SK-N-SH (cell line): ENCODE results near the gene RGS10. TPM values are rescaled to one million over a fixed set of nuclear protein-coding genes. Genes with fewer than 3 reads are reported as not detected.

ENCODE experiments used
- CTCF ChIA-PET: fragments of 300-600, 350-600 bp; formaldehyde crosslinking; extraction: SDS; loops from one replicate; lab custom pipeline; 2021; lab: Yijun Ruan, JAX
- POLR2A ChIA-PET: fragments of 350-600 bp; sonication (Branson Sonifier 250); formaldehyde crosslinking; extraction: SDS; loops from one replicate; lab custom pipeline; 2020; ENCODE audit warnings: antibody characterized with exemption, inconsistent platforms; lab: Yijun Ruan, JAX
- DNase-seq: peaks from one replicate; pipeline ENCODE4 v3.0.0; 2012
- H2AFZ ChIP-seq: fragments of 200-600 bp; sonication (generic); 2 replicates; pipeline ENCODE4 v1.8.1; 2016; ENCODE audit warnings: antibody characterized with exemption, mild to moderate bottlenecking, low read depth
- H3F3A ChIP-seq: fragments of 200-600 bp; sonication (generic); replicated peaks from 2 replicates; pipeline ENCODE3; 2016; ENCODE audit warnings: antibody characterized with exemption, mild to moderate bottlenecking; ENCODE audit not compliant: insufficient read depth
- H3K27ac ChIP-seq, 2 experiments: fragments of 200-500 bp in 1 of 2; fragments of 200-600 bp in 1 of 2; sonication (Bioruptor generic) in 1 of 2; sonication (generic), shearing (Covaris generic) in 1 of 2; 2 replicates each; pipeline versions ENCODE4 v1.5.1 to v1.6.1; 2014 to 2016; ENCODE audit warnings: low read depth in 2 of 2, inconsistent platforms in 1 of 2, low read length in 1 of 2, mild to moderate bottlenecking in 1 of 2, mixed read lengths in 1 of 2
- H3K27me3 ChIP-seq: fragments of 200-600 bp; sonication (generic), shearing (Covaris generic); 2 replicates; pipeline ENCODE4 v1.6.1; 2016; ENCODE audit warnings: mixed run types; ENCODE audit not compliant: insufficient read depth
- H3K36me3 ChIP-seq, 2 experiments: fragments of 200-500 bp in 1 of 2; fragments of 200-600 bp in 1 of 2; sonication (Bioruptor generic) in 1 of 2; sonication (generic) in 1 of 2; replicated peaks in 1 of 2; 2 replicates each; pipeline versions ENCODE3 to v1.5.1; 2014 to 2016; ENCODE audit warnings: low read length in 1 of 2, mild to moderate bottlenecking in 1 of 2; ENCODE audit not compliant: insufficient read depth in 2 of 2, control insufficient read depth in 1 of 2
- H3K4me1 ChIP-seq, 2 experiments: fragments of 200-500 bp in 1 of 2; fragments of 200-600 bp in 1 of 2; sonication (Bioruptor generic) in 1 of 2; sonication (generic), shearing (Covaris generic) in 1 of 2; 2 replicates each; pipeline versions ENCODE4 v1.5.1 to v1.6.1; 2014 to 2016; ENCODE audit warnings: low read depth in 1 of 2, low read length in 1 of 2, mixed run types in 1 of 2; ENCODE audit not compliant: insufficient read depth in 2 of 2, control insufficient read depth in 1 of 2
- H3K4me2 ChIP-seq: fragments of 200-600 bp; sonication (generic), shearing (Covaris generic); 2 replicates; pipeline ENCODE4 v1.6.1; 2017; ENCODE audit warnings: mixed run types
- H3K4me3 ChIP-seq, 2 experiments: fragments of 200-500 bp in 1 of 2; fragments of 200-600 bp in 1 of 2; sonication (Bioruptor generic) in 1 of 2; sonication (generic), shearing (Covaris generic) in 1 of 2; 2 replicates each; pipeline versions ENCODE4 v1.5.1 to v1.8.1; 2014 to 2016; ENCODE audit warnings: low read depth in 2 of 2, inconsistent platforms in 1 of 2, low read length in 1 of 2, mild to moderate bottlenecking in 1 of 2, mixed read lengths in 1 of 2, moderate library complexity in 1 of 2
- H3K79me2 ChIP-seq: fragments of 200-600 bp; sonication (generic); 2 replicates; pipeline ENCODE4 v1.8.1; 2017; ENCODE audit warnings: mild to moderate bottlenecking; ENCODE audit not compliant: insufficient read depth
- H3K9ac ChIP-seq: fragments of 200-600 bp; sonication (generic); 2 replicates; pipeline ENCODE4 v1.6.1; 2017; ENCODE audit warnings: mixed run types
- H3K9me2 ChIP-seq: fragments of 200-600 bp; sonication (generic); 2 replicates; pipeline ENCODE4 v1.6.1; 2017; ENCODE audit warnings: mixed run types
- H3K9me3 ChIP-seq: fragments of 200-600 bp; sonication (generic); 2 replicates; pipeline ENCODE4 v1.6.1; 2017; ENCODE audit warnings: mixed run types, mild to moderate bottlenecking, moderate library complexity
- H4K20me1 ChIP-seq: fragments of 200-600 bp; sonication (generic); 2 replicates; pipeline ENCODE4 v1.6.1; 2017; ENCODE audit warnings: mild to moderate bottlenecking, mixed run types; ENCODE audit not compliant: insufficient read depth
- CTCF ChIP-seq: fragments of 200-600 bp; sonication (generic); IDR thresholded peaks from 2 replicates; pipeline ENCODE4 v1.6.1; 2017; ENCODE audit warnings: antibody characterized with exemption, mild to moderate bottlenecking, moderate library complexity
- FOSL2 ChIP-seq: IDR thresholded peaks from 2 replicates; pipeline ENCODE4 v1.4.0; 2012; ENCODE audit warnings: low read depth, mild to moderate bottlenecking, moderate library complexity, borderline replicate concordance
- FOXJ3 ChIP-seq: sonication (generic); formaldehyde crosslinking; IDR thresholded peaks from 2 replicates; pipeline ENCODE4 v1.5.1; 2020; ENCODE audit warnings: mild to moderate bottlenecking, missing genetic modification reagents
- GABPA ChIP-seq: IDR thresholded peaks from 2 replicates; pipeline ENCODE4 v1.4.0; 2012; ENCODE audit warnings: low read depth, mild to moderate bottlenecking
- MAX ChIP-seq: IDR thresholded peaks from 2 replicates; pipeline ENCODE4 v1.4.0; 2012; ENCODE audit warnings: low read depth
- MEF2A ChIP-seq: IDR thresholded peaks from 2 replicates; pipeline ENCODE4 v1.4.0; 2012; ENCODE audit warnings: low read depth, borderline replicate concordance
- MXI1 ChIP-seq: IDR thresholded peaks from 2 replicates; pipeline ENCODE4 v1.6.1; 2012; ENCODE audit warnings: mild to moderate bottlenecking, low read depth, low read length, improper control_type of control experiment
- NRF1 ChIP-seq: IDR thresholded peaks from 2 replicates; pipeline ENCODE4 v1.6.1; 2012; ENCODE audit warnings: low read depth, mild to moderate bottlenecking, low read length
- RAD21 ChIP-seq: IDR thresholded peaks from 2 replicates; pipeline ENCODE4 v1.6.1; 2012; ENCODE audit warnings: mild to moderate bottlenecking, low read length
- RCOR1 ChIP-seq: fragments of 150-350 bp; IDR thresholded peaks from 2 replicates; pipeline ENCODE4 v1.6.1; 2017; ENCODE audit warnings: antibody characterized with exemption, low read length
- REST ChIP-seq: IDR thresholded peaks from 2 replicates; pipeline ENCODE4 v1.6.1; 2012; ENCODE audit warnings: mild to moderate bottlenecking, low read depth, low read length, moderate library complexity
- SIN3A ChIP-seq: IDR thresholded peaks from 2 replicates; pipeline ENCODE4 v1.6.1; 2012; ENCODE audit warnings: low read depth, mild to moderate bottlenecking, low read length, moderate library complexity, borderline replicate concordance
- TCF12 ChIP-seq: IDR thresholded peaks from 2 replicates; pipeline ENCODE4 v1.4.0; 2012
- TEAD4 ChIP-seq: IDR thresholded peaks from 2 replicates; pipeline ENCODE4 v1.4.0; 2012; ENCODE audit warnings: mild to moderate bottlenecking, borderline replicate concordance; ENCODE audit not compliant: insufficient read depth
- WGBS: methylation state at CpG from one replicate; pipeline ENCODE4 v1.1.6; 2017; ENCODE audit warnings: low lambda C conversion rate; 5-methylcytosine and 5-hydroxymethylcytosine counted together
- polyA plus RNA-seq, 3 experiments: library from polyadenylated mRNA; depleted of rRNA; stranded (reverse); fragments of >200 nt; gene quantifications; 2 replicates each; pipeline ENCODE4 v1.2.3, GENCODE V29; 2012
- TF ChIP-seq, protein P1 (sequence below): fragments of 150-350 bp; IDR thresholded peaks from 2 replicates; pipeline ENCODE4 v1.6.1; 2016; ENCODE audit warnings: mild to moderate bottlenecking, low read depth, low read length
- TF ChIP-seq, protein P2 (sequence below): IDR thresholded peaks from 2 replicates; pipeline ENCODE4 v1.4.0; 2012; ENCODE audit warnings: low read depth, borderline replicate concordance
- TF ChIP-seq, protein P3 (sequence below): IDR thresholded peaks from 2 replicates; pipeline ENCODE4 v1.4.0; 2012; ENCODE audit warnings: low read depth, borderline replicate concordance

The RGS10 gene
- polyA plus RNA-seq, 1 of the 3 experiments (the other 2 are of a cell fraction), result 44.6 TPM

- no peak for DNase-seq
- 26% methylated on average over 3 of the region's 3 CpGs for WGBS
- H3K4me2 ChIP-seq, result no peak overlapping the region
- H3K9me2 ChIP-seq, result no peaks in the 10 kb centered on the region
- no peak overlapping the region for H3K4me3 ChIP-seq
- H3K79me2 ChIP-seq, result no peaks in the 10 kb centered on the region
- no peaks in the 10 kb centered on the region for H3K4me1 ChIP-seq
- no peak overlapping the region for H2AFZ ChIP-seq
- no peak overlapping the region for H3K9ac ChIP-seq
- H4K20me1 ChIP-seq, result no peaks in the 10 kb centered on the region
- no peaks in the 10 kb centered on the region for H3F3A ChIP-seq
- ChIA-PET CTCF (interaction anchor here (0.7 to 2.0 kb wide), 8 partner anchors 10 to 281 kb away, joined by 3 to 11 read pairs (median 5); no protein-coding TSS in a partner anchor), POLR2A (no interaction called here)
- H3K27me3 ChIP-seq, result no peaks in the 10 kb centered on the region; the same call in 1 of the 2 replicates
- no peaks in the 10 kb centered on the region for H3K9me3 ChIP-seq
- H3K27ac ChIP-seq, result no peak overlapping the region
- no peaks in the 10 kb centered on the region for H3K36me3 ChIP-seq
- no peak for TF ChIP-seq MEF2A
- no peak for TF ChIP-seq FOSL2
- no peak for TF ChIP-seq TCF12
- TF ChIP-seq MAX, result no peak
- TF ChIP-seq, protein P1, sequence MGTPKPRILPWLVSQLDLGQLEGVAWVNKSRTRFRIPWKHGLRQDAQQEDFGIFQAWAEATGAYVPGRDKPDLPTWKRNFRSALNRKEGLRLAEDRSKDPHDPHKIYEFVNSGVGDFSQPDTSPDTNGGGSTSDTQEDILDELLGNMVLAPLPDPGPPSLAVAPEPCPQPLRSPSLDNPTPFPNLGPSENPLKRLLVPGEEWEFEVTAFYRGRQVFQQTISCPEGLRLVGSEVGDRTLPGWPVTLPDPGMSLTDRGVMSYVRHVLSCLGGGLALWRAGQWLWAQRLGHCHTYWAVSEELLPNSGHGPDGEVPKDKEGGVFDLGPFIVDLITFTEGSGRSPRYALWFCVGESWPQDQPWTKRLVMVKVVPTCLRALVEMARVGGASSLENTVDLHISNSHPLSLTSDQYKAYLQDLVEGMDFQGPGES, result no peak
- no peak for TF ChIP-seq SIN3A
- TF ChIP-seq RCOR1, result no peak
These were observed 71.4 kb downstream of the RGS10 start for GRCh38 chr10:119470920-119471702.

GRCh38 chr10:119469846-119470245 lies 72.7 kb downstream of the RGS10 start:
- DNase-seq, result no peak
- Histone ChIP-seq H3K4me1 (no peaks in the 10 kb centered on the region), H3K9me3 (no peaks in the 10 kb centered on the region), H3K4me3 (no peak overlapping the region), H3F3A (no peaks in the 10 kb centered on the region), H3K79me2 (no peaks in the 10 kb centered on the region), H3K9me2 (no peaks in the 10 kb centered on the region), H3K36me3 (no peaks in the 10 kb centered on the region), H3K27ac (no peak overlapping the region), H4K20me1 (no peaks in the 10 kb centered on the region), H3K27me3 (no peaks in the 10 kb centered on the region; the same call in 1 of the 2 replicates), H2AFZ (no peak overlapping the region), H3K4me2 (no peak overlapping the region), H3K9ac (no peak overlapping the region)
- ChIA-PET POLR2A (no interaction called here), CTCF (interaction anchor here (0.7 to 1.4 kb wide), 4 partner anchors 20 to 271 kb away, joined by 3 to 9 read pairs (median 4); partner anchors contain the start of gene GRK5)
- WGBS, result 77% methylated on average over 7 of the region's 7 CpGs
- TF ChIP-seq, protein P2, sequence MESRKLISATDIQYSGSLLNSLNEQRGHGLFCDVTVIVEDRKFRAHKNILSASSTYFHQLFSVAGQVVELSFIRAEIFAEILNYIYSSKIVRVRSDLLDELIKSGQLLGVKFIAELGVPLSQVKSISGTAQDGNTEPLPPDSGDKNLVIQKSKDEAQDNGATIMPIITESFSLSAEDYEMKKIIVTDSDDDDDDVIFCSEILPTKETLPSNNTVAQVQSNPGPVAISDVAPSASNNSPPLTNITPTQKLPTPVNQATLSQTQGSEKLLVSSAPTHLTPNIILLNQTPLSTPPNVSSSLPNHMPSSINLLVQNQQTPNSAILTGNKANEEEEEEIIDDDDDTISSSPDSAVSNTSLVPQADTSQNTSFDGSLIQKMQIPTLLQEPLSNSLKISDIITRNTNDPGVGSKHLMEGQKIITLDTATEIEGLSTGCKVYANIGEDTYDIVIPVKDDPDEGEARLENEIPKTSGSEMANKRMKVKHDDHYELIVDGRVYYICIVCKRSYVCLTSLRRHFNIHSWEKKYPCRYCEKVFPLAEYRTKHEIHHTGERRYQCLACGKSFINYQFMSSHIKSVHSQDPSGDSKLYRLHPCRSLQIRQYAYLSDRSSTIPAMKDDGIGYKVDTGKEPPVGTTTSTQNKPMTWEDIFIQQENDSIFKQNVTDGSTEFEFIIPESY, result no peak
- TF ChIP-seq GABPA, result no peak
- no peak for TF ChIP-seq MAX
- no peak for TF ChIP-seq TEAD4
- no peak for TF ChIP-seq RAD21
- no peak for TF ChIP-seq FOXJ3 (CRISPR knock-in tag)
- no peak for TF ChIP-seq CTCF
- no peak for TF ChIP-seq NRF1
- TF ChIP-seq, protein P3, sequence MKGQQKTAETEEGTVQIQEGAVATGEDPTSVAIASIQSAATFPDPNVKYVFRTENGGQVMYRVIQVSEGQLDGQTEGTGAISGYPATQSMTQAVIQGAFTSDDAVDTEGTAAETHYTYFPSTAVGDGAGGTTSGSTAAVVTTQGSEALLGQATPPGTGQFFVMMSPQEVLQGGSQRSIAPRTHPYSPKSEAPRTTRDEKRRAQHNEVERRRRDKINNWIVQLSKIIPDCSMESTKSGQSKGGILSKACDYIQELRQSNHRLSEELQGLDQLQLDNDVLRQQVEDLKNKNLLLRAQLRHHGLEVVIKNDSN, result no peak
- no peak for TF ChIP-seq MXI1
- no peak for TF ChIP-seq REST
